Esophagus squamous epithelium (tissue), 4 donors: ENCODE data around the gene LONRF3.
"Not testable (repeated sequence)": the region's sequence is repeated elsewhere in the genome, so short reads cannot be mapped to it uniquely, and the experiment has no call there.

Experiments
- CTCF ChIP-seq, 6 experiments: fragments of 450-650 bp in 4 of 6; fragments of 200-600 bp in 2 of 6; sonication (generic) in 2 of 6; IDR thresholded peaks; one replicate each; pipeline ENCODE4 v1.5.1; 2016 to 2019; ENCODE audit warnings: antibody characterized with exemption in 6 of 6, mild to moderate bottlenecking in 4 of 6, moderate library complexity in 4 of 6
- POLR2A ChIP-seq, 4 donors: fragments of 450-650 bp; IDR thresholded peaks; one replicate each; pipeline ENCODE4 v1.6.1; 2017; ENCODE audit warnings: antibody characterized with exemption in 4 of 4, mild to moderate bottlenecking in 4 of 4, moderate library complexity in 3 of 4

GRCh38 chrX:118992441-118993121, 18.2 kb downstream of the LONRF3 start:
- not testable (repeated sequence) for TF ChIP-seq CTCF, POLR2A (IDR thresholded peaks at IDR 0.05)
